IPS DF 4.7 (cell line): ENCODE results near the gene NECTIN4.
A peak's percentile ranks its signal among the peaks of the same experiment; 100 is the strongest.

Source experiments
- DNase-seq: peaks from one replicate; pipeline ENCODE4 v3.0.0-alpha.2; 2013; ENCODE audit warnings: low spot score; ENCODE audit errors: extremely low read depth

The NECTIN4 gene

DNA sequence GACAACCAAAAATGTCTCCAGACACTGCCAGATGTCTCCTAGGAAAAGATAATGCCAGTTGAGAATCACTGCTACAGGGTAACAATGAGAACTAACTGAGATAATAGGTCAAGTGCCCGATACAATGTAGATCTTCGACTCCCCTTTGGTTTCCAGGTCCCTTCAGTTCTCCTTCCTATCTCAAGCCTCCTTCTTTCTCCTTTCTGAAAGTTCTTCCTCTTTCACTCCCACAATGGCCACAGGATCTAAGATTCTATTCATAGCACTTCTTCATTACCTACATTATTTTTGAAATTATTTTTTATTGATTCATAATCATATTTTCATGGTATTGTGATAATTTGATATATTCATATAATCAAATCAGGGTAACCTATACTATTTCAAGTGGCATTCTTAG is 22.2 kb upstream of the NECTIN4 start:
- DNase-seq, result no peak

DNA sequence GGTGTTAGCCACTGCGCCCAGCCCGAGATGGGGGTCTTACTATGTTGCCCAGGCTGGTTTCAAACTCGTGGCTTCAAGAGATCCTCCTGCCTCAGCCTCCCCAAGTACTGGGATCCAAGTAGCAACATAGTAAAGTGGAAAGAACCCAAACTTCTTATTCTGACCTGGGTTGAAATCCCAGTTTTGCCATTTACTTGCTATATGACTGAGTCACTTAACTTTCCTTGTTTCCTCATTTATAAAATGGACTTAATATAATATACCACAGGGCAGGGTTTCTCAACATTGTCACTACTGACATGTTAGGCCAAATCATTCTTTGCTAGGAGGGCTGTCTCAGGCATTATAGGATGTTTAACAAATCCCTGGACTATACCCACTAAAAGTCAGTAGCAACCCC is 21.8 kb upstream of the NECTIN4 start:
- no peak for DNase-seq

DNA sequence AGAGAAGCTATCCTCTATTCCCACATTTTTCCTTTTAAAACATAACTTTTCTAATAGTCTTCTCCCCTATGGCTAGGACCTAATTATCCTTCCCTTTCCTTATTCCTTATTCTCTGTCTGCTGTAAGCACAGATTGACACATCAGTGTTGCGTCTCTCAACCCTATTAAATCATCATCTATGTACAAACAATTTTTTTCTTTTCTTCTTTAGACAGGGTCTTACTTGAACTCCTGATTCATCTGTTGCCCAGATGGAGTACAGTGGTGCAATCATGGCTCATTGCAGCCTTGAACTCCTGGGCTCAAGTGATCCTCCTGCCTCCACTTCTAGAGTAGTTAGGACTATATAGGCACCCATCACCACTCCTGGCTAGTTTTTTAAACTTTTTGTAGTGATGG is 17.1 kb upstream of the NECTIN4 start:
- no peak for DNase-seq

DNA sequence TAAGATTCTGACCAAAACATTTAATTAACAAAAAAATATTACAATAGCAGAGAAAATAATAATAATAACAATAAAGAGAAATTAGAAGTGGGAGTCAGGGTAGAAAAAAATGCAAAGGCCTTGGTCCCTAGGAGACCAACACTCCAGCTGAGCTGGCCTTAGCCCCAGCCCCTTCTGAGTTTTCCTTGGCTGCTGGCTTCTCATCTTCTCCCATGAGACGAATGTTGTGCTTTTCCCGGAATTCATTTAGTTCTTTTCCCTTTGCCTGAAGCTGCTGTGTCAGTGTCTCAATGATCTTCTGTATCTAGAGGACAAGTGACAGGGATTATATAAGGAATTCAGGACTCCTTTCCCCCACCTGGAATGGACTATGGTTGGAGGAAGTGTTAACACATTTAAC is 11.2 kb upstream of the NECTIN4 start:
- DNase-seq, result no peak

DNA sequence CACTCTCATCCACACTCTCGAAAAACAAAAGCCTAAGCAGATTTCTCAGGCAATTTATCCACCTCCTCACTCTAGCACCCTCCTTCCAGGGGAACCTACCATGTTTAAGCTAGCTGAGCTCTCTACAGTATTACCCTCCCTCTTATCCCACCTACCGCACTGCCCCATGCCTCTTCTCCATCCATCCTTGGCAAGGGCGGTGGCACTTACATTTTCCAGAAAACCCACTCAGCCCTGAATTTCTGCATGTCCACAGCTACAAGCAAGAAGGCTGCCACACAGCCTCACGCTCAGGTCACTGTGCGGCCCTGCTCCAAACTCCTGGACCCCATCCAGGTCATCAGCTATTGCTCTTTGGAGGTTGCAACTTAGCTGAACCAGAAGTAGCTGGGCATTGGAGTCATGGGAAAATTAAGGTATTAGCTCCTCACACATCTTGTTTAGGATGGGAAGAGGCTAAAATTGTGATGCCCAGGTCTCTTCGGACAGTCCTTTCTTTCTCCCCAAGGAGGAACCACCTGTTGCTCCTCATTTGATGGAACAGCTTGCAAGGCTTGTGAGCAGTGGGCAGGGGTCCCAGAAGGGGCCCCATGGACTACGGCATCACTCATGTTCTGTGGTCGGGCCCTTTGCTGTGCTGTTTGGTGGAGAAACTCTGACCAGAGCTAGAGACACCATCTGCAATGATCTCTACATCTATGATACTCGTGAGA is 9.9 kb upstream of the NECTIN4 start:
- DNase-seq, result no peak

DNA sequence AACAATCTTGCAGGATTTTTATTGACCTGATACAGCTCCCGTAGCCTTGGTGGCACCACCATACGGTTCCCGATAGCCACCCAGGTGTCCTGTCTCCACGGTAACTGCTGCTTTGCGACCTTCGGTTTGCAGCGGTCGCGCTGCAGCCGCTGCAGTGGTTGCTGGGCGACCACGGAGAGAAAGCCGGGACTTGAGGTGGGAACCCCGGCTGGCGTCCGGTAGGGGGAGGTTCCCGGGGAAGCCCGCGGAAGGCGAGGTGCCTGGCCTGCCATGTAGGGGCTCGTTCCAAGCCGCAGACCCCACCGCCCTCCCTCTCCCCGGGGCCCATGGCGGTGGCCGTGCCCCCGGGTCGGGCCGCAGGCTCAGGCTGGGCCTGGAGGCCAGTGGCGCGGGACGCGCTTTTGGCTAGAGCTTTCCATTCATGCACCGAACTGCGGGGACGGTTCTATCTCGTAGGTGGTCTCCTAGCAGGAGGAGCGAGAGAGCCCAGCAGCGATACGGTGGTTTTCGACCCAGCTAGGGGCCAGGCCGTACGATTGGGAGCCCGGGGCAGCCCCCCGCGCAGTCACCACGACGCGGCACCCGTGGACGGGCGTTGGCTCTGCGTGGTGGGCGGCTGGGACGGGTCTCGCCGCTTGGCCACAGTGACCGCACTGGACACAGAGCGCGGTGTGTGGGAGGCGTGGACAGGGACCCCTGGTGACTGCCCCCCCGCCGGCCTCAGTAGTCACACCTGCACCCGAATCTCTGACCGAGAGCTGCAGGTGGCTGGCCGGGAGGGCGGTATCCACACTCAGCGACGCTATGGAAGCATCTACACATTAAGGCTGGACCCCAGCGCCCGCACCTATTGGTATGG is 9.1 kb upstream of the NECTIN4 start, which contains the start of gene KLHDC9:
KLHDC9 (plus strand) TSS at position 152 of the 859 bp plus-strand sequence; CDS start at position 327, 175 bp downstream.
- peak; percentile 86 for DNase-seq

DNA sequence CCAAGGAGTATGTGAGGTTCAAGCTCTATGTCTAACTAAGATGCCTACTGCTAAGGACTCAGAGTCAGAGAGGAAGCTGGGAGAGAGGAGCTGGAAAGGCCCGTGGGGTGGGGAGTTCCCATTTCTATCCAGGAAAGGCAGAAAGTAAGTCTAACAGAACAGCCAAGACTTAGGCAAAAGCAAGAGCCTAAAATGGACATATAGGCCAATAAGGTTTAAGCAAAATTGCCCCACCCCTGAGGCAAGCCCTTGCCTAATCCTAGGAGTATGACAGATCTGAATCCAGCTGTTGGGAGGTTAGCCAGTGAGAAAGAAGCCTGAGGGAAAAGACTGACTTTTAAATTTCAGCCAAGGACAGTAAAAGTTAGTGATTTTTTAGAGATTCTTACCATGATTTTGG is 7.2 kb upstream of the NECTIN4 start:
- DNase-seq, result no peak

DNA sequence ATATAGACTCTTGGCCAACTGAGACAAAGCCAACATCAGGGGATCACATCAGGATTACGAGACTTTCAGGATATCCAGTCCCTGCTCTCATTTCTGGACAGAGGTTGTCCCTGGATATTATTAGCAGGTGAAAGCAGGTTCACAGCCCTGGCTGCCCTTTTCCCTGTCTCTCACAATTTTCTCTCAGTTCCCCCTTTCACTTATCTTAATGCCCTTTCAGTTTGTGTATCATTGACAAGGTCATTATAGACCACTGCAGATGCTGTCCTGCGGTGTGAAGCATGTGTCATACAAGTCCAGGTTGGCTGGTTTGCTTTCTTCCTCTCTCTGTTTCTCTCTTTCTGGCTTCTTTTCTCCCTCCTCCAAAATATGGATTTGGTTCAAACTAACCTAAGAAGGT is 6.7 kb upstream of the NECTIN4 start:
- DNase-seq, result no peak

DNA sequence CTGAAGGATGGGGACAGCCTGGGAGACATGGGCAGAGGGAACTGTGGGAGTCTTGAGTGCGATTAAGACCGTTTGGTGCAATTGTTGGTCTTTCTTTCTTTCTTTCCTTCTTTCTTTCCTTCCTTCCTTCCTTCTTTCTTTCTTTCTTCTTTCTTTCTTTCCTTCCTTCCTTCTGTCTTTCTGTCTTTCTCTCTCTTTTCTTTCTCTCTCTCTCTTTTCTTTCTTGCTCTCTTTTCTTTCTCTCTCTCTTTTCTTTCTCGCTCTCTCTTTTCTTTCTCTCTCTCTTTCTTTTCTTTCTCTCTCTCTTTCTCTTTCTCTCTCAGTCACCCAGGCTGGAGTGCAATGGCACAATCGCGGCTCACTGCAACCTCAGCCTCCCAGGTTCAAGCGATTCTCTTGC is 5.9 kb upstream of the NECTIN4 start:
- DNase-seq, result no peak

DNA sequence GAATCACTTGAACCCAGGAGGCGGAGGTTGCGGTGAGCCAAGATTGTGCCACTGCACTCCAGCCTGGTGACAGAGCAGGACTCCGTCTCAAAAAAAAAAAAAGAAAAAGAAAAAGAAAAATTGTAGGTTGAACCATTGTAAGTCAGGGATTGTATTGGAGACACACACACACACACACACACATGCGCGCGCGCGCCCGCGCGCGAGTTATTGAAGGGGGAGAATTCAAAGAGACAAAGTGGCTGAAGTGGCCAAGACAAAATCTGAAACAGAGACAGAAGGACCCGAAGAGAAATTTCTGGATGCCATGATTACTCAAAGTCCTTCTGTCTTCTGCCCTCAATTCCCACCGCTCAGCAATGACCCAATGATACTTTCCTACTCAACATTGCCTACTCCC is 5.1 kb upstream of the NECTIN4 start:
- no peak for DNase-seq

DNA sequence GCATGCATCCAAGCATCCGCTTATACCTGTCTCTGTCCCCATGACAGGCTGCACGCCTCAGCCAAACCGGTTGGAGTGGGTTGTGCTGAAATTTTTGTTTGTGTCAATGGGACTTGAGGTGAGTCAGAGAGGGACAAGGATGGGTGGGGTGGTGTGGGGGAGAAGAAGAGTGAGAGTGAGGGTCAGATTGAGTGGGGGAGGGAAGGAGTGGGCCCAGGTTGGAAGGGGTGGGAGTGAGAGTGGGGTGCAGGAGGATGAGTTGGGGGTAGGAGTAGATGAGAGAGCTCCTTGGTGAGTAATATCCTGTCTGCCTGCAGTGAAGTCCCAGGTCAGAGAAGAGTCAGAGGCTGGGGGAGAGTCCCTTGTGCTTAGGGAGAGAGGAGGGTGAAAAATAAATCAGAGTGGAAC is 3.3 kb upstream of the NECTIN4 start:
- no peak for DNase-seq

DNA sequence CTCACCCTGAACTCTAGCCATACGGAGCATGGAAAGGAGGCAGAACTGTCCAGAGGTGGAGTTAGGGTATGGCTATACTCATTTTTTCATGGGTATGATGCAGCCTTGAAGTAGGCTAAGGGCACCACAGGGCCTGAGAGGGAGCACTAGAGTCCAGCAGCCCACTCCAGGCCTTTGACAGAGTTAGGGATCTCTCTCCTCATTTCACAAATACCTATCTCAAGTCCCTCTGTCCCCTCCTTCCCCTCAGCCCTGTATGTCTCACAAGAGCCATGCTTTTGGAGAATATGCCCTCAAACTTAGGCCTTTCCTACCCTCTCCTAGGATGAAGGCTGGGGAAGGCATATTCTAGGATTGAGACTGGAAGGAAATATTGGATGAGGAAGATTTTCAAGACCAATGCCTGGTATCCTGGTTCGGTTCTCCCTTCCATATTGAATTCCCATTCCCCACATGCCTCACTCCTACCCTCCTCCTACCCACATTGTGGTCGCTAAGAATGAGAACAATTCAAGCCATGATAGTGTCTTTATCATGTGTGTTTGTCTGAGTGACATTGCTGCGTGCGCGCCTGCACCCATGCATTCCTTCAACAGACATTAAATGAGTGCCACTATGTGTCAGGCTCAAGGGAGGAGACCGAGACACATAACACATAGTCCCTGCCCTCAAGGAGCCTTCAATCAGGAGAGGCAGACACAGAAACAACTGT is 2.6 kb upstream of the NECTIN4 start:
- DNase-seq, result no peak

DNA sequence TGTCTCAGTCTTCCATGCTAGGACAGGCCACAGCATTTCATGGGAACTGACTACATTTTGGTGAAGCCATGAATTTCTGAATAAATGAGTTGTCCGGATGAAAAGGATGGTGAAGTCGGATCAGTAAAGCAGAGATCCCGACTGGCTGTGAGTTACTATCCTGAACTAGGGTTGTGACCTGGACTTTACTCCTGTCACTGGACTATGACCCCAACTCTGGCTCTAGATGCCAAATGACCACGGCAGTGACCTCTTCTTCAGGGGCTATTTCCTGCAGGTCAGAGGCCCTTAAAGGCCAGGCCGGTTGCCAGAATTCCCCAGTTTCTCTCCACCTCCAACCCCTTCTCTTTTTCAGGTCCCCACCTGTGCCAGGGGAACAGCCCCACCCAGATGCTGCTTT is 1.7 kb upstream of the NECTIN4 start:
- no peak for DNase-seq

DNA sequence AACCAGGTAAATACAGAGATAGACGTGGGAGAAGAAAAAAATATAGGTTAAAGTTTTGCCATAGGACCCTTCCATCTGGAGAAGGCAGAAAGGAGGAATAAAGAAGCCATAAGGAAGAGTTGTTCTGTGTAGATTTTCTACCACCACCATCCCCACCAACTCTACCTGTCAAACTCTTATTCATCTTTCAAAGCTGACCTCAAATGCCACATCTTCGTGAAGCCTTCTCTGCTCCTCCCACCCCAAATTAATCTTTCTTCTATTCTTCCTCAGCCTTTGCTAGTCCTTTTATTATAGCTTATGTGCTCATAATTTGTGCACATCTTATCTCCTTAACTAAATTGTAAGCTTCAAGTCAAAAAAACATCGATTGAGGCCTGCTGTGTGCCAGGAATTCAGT is 1.3 kb upstream of the NECTIN4 start:
- no peak for DNase-seq

DNA sequence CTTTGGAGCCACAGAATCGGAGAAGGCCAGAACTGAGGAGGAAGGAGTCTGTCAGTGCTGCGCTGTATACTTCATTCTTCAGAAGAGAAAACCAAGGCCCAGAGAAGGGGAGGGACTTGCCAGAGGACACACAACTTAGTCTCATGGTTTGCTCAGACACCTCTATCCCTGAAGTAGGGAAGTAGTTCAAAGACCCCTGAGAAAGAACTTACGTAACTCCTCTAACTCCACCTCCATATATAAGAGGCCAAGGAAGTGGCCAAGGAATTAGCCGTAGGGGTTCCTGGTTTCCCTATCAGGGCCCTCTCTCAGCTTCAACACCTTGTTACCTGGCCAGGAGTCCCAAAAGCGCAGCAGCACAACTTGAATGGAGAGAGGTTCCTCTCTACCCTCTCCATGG is 580 bp upstream of the NECTIN4 start:
- no peak for DNase-seq

DNA sequence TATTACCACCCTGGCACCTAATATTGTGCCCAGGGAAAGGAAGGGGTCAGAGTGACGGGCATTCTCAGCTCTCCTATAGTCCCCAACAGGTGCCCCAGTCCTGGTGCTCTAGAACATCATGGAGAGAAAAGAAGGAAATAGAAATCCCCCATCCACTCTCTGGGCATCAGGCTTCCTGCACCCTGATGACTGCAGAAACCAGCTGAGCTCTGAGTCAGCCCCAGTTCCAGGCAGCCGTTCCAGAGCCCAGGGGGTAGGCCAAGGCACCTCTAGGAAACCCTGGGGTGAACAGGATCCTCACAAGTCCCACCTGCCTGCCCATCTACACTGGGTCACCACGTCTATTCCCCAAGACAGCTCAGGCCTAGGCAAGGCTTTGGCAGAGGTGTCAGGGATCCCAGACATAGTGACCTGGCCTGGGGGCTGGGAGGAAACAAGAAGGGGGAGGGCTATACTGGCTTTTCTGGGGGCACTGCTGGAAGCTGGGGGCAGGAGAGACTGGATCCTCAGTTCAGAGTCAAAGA is 709 bp downstream of the NECTIN4 start:
- no peak for DNase-seq

DNA sequence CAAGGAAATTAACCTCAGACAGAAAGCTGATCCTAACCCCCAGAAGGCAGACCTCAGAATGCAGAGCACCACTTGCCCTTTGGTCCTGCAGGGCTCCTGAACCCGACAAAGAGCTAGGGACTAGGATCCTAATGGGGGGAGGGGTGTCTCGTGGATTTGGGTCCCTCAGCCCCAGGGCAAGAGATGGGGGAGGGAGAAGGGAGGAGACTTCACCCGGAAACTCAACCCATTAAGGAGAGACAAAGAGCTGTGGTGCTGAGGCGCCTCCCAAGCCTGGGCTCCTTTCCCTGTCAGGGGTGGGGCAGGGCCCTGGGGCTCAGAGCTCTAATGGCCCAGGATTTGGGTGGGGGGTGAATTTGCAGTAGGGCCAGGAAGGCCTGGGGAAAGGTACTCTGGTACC is 2.9 kb downstream of the NECTIN4 start:
- DNase-seq, result no peak

DNA sequence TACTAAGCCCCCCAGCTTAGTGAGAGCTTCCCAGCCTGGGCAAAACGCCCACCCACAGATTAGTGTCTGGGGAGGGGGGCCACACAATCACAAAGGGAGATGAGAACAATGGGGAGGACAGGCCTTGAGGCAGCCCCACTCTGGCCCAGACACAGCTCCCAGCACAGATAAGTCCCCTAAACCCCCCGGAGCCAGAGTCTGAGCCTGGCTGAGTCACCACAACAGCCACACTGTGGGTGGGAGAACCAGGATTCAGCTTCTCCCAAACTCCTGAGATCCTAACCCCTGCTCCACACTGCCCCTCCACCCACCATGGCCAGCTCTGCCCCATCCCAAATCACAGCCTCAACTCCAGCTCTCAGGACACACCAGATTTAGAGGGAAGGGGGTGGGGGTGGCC is 4.2 kb downstream of the NECTIN4 start:
- DNase-seq, result no peak

DNA sequence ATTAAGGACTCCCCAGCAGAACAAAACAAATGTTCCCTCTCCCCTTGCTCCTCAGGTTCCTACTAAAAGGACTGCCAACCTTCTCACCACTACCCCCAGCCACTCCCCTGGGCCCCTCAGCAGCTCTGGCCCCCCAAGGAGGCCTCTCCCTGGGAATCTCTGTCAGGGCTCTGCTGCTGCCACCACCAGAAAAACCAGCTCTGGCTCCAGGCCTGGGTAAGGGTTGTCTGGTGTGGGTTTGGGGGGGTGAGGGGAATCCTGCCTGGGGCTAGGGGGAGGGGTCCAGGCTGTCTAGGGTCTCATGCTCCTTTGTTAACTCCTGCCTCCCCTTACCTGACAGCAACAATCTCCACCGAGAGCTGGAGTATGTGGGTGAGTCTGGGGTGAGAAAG is 4.8 kb downstream of the NECTIN4 start:
- DNase-seq, result no peak

DNA sequence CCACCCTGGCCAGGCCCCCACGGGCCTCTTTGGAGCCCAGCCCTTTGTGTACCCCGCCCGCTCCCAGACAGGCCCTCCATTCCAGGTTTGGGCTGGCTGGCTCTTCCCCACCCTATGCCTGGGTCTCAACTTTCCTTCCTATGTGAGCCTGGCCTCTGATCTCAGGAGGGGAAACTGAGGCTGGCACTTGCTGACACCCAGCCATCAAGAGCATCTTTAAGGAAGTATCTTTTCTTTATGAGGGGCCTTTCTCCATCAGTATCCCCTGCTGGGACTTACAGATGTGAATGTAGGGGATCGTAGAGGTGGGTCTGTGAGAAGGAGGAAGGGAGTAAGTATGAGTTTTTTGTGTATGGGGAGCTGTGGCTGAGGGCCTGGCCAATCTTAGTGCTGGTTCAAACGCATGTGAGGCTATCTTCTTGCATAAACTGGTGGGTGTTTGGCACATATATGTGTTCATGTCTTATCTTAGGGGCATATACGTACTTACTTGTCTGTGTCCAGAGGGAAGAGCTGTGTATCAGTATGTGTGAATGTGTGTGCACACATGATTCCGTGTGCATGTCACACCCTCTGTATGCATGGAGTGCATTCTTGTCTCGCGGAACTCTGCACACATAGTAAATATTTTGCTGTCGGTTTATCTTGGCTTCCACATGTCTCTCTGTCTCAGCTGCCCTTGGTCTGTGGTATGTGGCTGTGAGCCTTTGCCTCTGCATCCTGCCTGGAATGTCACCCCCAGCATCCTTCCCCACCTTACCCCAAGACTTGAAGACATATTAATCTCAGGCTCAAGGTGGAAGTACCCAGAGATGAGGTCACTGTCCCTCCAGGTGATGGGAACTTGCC is 5.4 kb downstream of the NECTIN4 start:
- no peak for DNase-seq
